ENCODE data around the gene MRPL42. TPM values are rescaled to one million over a fixed set of nuclear protein-coding genes. Genes with fewer than 3 reads are reported as not detected.

MRPL42 gene
- total RNA-seq, 6 experiments from 2014 or later, result 25.8 to 44.5 (median 32.1) TPM

DNA sequence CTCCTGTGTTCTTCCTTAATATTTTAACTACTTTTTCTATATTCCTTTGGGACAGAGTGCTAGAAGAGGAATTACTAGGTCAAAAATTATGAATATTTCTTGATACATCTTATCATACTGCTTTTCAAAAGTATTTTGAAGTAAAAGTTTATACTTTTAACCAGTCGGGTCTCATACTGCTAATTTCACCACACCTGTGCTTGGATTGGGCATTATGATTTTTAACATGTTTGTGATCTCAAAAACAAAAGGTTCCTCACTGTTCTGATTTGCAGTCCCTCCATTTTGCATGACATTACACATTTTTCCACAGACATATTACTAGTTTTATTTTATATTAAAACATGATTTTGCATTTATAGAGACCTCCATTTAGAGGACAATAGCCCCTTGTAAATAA is 32.9 kb downstream of the MRPL42 start:
- no peak for TF ChIP-seq POLR2A (IDR thresholded peaks at IDR 0.05)
- TF ChIP-seq, protein P1, sequence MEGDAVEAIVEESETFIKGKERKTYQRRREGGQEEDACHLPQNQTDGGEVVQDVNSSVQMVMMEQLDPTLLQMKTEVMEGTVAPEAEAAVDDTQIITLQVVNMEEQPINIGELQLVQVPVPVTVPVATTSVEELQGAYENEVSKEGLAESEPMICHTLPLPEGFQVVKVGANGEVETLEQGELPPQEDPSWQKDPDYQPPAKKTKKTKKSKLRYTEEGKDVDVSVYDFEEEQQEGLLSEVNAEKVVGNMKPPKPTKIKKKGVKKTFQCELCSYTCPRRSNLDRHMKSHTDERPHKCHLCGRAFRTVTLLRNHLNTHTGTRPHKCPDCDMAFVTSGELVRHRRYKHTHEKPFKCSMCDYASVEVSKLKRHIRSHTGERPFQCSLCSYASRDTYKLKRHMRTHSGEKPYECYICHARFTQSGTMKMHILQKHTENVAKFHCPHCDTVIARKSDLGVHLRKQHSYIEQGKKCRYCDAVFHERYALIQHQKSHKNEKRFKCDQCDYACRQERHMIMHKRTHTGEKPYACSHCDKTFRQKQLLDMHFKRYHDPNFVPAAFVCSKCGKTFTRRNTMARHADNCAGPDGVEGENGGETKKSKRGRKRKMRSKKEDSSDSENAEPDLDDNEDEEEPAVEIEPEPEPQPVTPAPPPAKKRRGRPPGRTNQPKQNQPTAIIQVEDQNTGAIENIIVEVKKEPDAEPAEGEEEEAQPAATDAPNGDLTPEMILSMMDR (IDR thresholded peaks at IDR 0.05), result no peak
- no peaks in the 10 kb centered on the region for H3K9me3 ChIP-seq
- no peak overlapping the region for H3K27ac ChIP-seq
- no peaks in the 10 kb centered on the region for H3K27me3 ChIP-seq
- 90% methylated on average over 1 of the region's 1 CpG for WGBS (ENCODE audit: insufficient coverage, low coverage, low lambda C conversion rate, missing lambda C conversion rate)
- H3K36me3 ChIP-seq, result peaks cover 0 to 3% (median 0%) of the 10 kb centered on the region in 4 donors
- DNase-seq (no peak), ATAC-seq (no peak)
- no peaks in the 10 kb centered on the region for H3K4me1 ChIP-seq
- intact Hi-C loops (cut with DNase I), result loop anchor here (5.0 to 10.0 kb wide), 3 partner anchors 475 to 605 kb away; no protein-coding TSS in a partner anchor
- H3K4me3 ChIP-seq, result no peak overlapping the region

- Histone ChIP-seq H3K36me3 (peaks cover 0 to under 1% (median 0%) of the 10 kb centered on the region in 4 donors), H3K27me3 (no peaks in the 10 kb centered on the region), H3K4me1 (no peaks in the 10 kb centered on the region), H3K27ac (no peak overlapping the region), H3K4me3 (no peak overlapping the region), H3K9me3 (no peaks in the 10 kb centered on the region)
- TF ChIP-seq, protein P1 (IDR thresholded peaks at IDR 0.05), result no peak
- TF ChIP-seq POLR2A (IDR thresholded peaks at IDR 0.05), result no peak
- DNase-seq, result no peak
- no peak for ATAC-seq
- intact Hi-C loops (cut with DNase I), result loop anchor here (5.0 to 10.0 kb wide), 3 partner anchors 474 to 604 kb away; no protein-coding TSS in a partner anchor
- WGBS (ENCODE audit: insufficient coverage, low coverage, low lambda C conversion rate, missing lambda C conversion rate), result 54% methylated on average over 2 of the region's 2 CpGs
These were observed 33.4 kb downstream of the MRPL42 start for GRCh38 chr12:93500667-93501066.

- ATAC-seq, result peak; percentile 51 to 64 (median 59)
- no peak for DNase-seq
These were observed 35.7 kb downstream of the MRPL42 start for GRCh38 chr12:93502802-93503623.

GRCh38 chr12:93507165-93507564 is 39.9 kb downstream of the MRPL42 start:
- H3K9me3 ChIP-seq, result no peaks in the 10 kb centered on the region
- no peak for ATAC-seq
- no peak overlapping the region for H3K4me3 ChIP-seq
- intact Hi-C loops (cut with DNase I), result loop anchor here in 1 of 2 donors (10.0 kb wide), 2 partner anchors 468 to 598 kb away; no protein-coding TSS in a partner anchor
- H3K36me3 ChIP-seq, result no peaks in the 10 kb centered on the region
- no peak for DNase-seq
- no peaks in the 10 kb centered on the region for H3K27me3 ChIP-seq
- no peaks in the 10 kb centered on the region for H3K4me1 ChIP-seq
- H3K27ac ChIP-seq, result no peak overlapping the region
- TF ChIP-seq, protein P1 (IDR thresholded peaks at IDR 0.05), result no peak
- no peak for TF ChIP-seq POLR2A (IDR thresholded peaks at IDR 0.05)

More at GRCh38 chr12:93502802-93503623, 35.7 kb downstream of the MRPL42 start:
- no peaks in the 10 kb centered on the region for H3K36me3 ChIP-seq
- no peak overlapping the region for H3K4me3 ChIP-seq
- H3K4me1 ChIP-seq, result no peaks in the 10 kb centered on the region
- intact Hi-C loops (cut with DNase I), result loop anchor here (5.0 to 10.0 kb wide), 3 partner anchors 472 to 602 kb away; no protein-coding TSS in a partner anchor
- no peak for TF ChIP-seq POLR2A (IDR thresholded peaks at IDR 0.05)
- TF ChIP-seq, protein P1 (IDR thresholded peaks at IDR 0.05), result peak; percentile 74 to 86 (median 79)
- H3K27me3 ChIP-seq, result no peaks in the 10 kb centered on the region
- H3K9me3 ChIP-seq, result no peaks in the 10 kb centered on the region
- WGBS (ENCODE audit: insufficient coverage, low coverage, low lambda C conversion rate, missing lambda C conversion rate), result 58% methylated on average over 10 of the region's 11 CpGs
- H3K27ac ChIP-seq, result no peak overlapping the region
